WTC11 (cell line): ENCODE results near the gene GRPEL1.
A peak's percentile ranks its signal among the peaks of the same experiment; 100 is the strongest.

Experiments
- CREB1 ChIP-seq: sonication (generic); formaldehyde crosslinking; IDR thresholded peaks from 2 replicates; pipeline ENCODE4 v1.8.0; 2023; ENCODE audit warnings: mild to moderate bottlenecking, missing genetic modification reagents
- JUN ChIP-seq: sonication (generic); formaldehyde crosslinking; IDR thresholded peaks from 2 replicates; pipeline ENCODE4 v1.8.0; 2023; ENCODE audit warnings: mild to moderate bottlenecking, missing genetic modification reagents
- NFE2L1 ChIP-seq: sonication (generic); formaldehyde crosslinking; IDR thresholded peaks from 2 replicates; pipeline ENCODE4 v1.8.1; 2023; ENCODE audit warnings: missing genetic modification reagents
- NR3C1 ChIP-seq: sonication (generic); formaldehyde crosslinking; conservative IDR thresholded peaks from 2 replicates; pipeline ENCODE4 v1.8.1; 2023; ENCODE audit warnings: low read depth, mild to moderate bottlenecking, missing genetic modification reagents
- SP1 ChIP-seq: sonication (generic); formaldehyde crosslinking; conservative IDR thresholded peaks from 2 replicates; pipeline ENCODE4 v1.8.1; 2022; ENCODE audit warnings: missing genetic modification reagents
- TF ChIP-seq, protein P1 (sequence below): fragments of 200-600 bp; IDR thresholded peaks from 2 replicates; pipeline ENCODE4 v1.8.0; 2022; ENCODE audit warnings: antibody characterized with exemption
- TF ChIP-seq, protein P2 (sequence below): sonication (generic); formaldehyde crosslinking; IDR thresholded peaks from 2 replicates; pipeline ENCODE4 v1.8.1; 2023; ENCODE audit warnings: mild to moderate bottlenecking, missing genetic modification reagents, borderline replicate concordance
- TF ChIP-seq, protein P3 (sequence below): sonication (generic); formaldehyde crosslinking; IDR thresholded peaks from 2 replicates; pipeline ENCODE4 v1.8.1; 2023; ENCODE audit warnings: mild to moderate bottlenecking, missing genetic modification reagents, moderate library complexity
- TF ChIP-seq, protein P4 (sequence below): sonication (generic); formaldehyde crosslinking; IDR thresholded peaks from 2 replicates; pipeline ENCODE4 v1.8.1; 2023; ENCODE audit warnings: mild to moderate bottlenecking, missing genetic modification reagents
- TF ChIP-seq, protein P5 (sequence below): fragments of 250-450 bp; sonication (Bioruptor Pico); IDR thresholded peaks from 2 replicates; pipeline ENCODE4 v2.1.2; 2022; ENCODE audit warnings: mild to moderate bottlenecking, moderate library complexity

DNA sequence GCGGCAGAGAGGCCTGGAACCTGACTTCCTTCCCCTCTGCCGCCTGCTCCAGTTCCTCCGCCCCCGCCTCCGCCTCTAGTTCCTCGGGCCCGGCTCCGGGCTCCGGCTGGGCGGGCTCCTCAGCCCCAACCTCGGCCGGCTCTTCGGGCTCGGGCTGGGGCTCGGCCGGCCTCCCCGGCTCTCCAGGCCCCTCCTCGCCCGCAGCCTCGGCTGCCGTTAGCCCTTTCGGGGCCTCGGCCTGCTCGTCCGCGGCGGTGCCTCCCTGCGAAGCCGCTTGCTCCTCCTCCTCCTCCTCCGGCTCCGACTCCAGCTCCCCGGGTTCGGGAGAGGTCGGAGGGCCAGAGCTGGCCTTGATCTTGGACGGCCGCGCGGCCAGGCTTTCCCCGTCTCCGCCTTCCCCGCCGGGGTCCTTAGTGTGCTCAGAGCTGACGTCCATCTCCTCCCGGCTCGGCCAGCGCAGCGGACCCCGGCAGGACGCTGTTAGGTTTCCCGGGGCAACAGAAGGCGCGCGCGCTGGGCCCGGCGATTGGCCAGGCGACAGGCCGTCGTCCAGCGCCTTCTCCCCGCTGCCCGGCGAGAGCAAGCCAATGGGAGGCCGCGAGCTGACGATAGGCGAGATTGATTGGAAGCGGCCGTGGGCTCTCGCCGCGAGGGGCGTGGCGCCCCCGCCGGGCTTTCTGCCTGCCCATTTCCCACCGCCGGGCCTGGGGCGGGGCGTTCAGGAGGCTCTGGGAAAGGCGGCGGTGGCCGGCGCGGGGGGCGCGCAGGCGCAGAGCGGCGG lies 25.2 kb downstream of the GRPEL1 start:
- TF ChIP-seq CREB1 (CRISPR knock-in tag) (no peak), NR3C1 (no peak), NFE2L1 (no peak), SP1 (CRISPR knock-in tag) (peak; percentile 80), JUN (CRISPR knock-in tag) (no peak)
- TF ChIP-seq, protein P1, sequence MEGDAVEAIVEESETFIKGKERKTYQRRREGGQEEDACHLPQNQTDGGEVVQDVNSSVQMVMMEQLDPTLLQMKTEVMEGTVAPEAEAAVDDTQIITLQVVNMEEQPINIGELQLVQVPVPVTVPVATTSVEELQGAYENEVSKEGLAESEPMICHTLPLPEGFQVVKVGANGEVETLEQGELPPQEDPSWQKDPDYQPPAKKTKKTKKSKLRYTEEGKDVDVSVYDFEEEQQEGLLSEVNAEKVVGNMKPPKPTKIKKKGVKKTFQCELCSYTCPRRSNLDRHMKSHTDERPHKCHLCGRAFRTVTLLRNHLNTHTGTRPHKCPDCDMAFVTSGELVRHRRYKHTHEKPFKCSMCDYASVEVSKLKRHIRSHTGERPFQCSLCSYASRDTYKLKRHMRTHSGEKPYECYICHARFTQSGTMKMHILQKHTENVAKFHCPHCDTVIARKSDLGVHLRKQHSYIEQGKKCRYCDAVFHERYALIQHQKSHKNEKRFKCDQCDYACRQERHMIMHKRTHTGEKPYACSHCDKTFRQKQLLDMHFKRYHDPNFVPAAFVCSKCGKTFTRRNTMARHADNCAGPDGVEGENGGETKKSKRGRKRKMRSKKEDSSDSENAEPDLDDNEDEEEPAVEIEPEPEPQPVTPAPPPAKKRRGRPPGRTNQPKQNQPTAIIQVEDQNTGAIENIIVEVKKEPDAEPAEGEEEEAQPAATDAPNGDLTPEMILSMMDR: no peak; the same call in 1 of the 2 replicates
- TF ChIP-seq, protein P2, sequence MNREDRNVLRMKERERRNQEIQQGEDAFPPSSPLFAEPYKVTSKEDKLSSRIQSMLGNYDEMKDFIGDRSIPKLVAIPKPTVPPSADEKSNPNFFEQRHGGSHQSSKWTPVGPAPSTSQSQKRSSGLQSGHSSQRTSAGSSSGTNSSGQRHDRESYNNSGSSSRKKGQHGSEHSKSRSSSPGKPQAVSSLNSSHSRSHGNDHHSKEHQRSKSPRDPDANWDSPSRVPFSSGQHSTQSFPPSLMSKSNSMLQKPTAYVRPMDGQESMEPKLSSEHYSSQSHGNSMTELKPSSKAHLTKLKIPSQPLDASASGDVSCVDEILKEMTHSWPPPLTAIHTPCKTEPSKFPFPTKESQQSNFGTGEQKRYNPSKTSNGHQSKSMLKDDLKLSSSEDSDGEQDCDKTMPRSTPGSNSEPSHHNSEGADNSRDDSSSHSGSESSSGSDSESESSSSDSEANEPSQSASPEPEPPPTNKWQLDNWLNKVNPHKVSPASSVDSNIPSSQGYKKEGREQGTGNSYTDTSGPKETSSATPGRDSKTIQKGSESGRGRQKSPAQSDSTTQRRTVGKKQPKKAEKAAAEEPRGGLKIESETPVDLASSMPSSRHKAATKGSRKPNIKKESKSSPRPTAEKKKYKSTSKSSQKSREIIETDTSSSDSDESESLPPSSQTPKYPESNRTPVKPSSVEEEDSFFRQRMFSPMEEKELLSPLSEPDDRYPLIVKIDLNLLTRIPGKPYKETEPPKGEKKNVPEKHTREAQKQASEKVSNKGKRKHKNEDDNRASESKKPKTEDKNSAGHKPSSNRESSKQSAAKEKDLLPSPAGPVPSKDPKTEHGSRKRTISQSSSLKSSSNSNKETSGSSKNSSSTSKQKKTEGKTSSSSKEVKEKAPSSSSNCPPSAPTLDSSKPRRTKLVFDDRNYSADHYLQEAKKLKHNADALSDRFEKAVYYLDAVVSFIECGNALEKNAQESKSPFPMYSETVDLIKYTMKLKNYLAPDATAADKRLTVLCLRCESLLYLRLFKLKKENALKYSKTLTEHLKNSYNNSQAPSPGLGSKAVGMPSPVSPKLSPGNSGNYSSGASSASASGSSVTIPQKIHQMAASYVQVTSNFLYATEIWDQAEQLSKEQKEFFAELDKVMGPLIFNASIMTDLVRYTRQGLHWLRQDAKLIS (CRISPR knock-in tag): no peak
- TF ChIP-seq, protein P3, sequence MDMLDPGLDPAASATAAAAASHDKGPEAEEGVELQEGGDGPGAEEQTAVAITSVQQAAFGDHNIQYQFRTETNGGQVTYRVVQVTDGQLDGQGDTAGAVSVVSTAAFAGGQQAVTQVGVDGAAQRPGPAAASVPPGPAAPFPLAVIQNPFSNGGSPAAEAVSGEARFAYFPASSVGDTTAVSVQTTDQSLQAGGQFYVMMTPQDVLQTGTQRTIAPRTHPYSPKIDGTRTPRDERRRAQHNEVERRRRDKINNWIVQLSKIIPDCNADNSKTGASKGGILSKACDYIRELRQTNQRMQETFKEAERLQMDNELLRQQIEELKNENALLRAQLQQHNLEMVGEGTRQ (CRISPR knock-in tag): no peak
- TF ChIP-seq, protein P4, sequence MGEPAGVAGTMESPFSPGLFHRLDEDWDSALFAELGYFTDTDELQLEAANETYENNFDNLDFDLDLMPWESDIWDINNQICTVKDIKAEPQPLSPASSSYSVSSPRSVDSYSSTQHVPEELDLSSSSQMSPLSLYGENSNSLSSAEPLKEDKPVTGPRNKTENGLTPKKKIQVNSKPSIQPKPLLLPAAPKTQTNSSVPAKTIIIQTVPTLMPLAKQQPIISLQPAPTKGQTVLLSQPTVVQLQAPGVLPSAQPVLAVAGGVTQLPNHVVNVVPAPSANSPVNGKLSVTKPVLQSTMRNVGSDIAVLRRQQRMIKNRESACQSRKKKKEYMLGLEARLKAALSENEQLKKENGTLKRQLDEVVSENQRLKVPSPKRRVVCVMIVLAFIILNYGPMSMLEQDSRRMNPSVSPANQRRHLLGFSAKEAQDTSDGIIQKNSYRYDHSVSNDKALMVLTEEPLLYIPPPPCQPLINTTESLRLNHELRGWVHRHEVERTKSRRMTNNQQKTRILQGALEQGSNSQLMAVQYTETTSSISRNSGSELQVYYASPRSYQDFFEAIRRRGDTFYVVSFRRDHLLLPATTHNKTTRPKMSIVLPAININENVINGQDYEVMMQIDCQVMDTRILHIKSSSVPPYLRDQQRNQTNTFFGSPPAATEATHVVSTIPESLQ (CRISPR knock-in tag): no peak
- TF ChIP-seq, protein P5, sequence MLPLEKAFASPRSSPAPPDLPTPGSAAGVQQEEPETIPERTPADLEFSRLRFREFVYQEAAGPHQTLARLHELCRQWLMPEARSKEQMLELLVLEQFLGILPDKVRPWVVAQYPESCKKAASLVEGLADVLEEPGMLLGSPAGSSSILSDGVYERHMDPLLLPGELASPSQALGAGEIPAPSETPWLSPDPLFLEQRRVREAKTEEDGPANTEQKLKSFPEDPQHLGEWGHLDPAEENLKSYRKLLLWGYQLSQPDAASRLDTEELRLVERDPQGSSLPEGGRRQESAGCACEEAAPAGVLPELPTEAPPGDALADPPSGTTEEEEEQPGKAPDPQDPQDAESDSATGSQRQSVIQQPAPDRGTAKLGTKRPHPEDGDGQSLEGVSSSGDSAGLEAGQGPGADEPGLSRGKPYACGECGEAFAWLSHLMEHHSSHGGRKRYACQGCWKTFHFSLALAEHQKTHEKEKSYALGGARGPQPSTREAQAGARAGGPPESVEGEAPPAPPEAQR (CRISPR knock-in tag): no peak
